Keratinocyte (primary cell): ENCODE measurements around the gene PHF3. TPM values are rescaled to one million over a fixed set of nuclear protein-coding genes. Genes with fewer than 3 reads are reported as not detected.

Experiments used
- DNase-seq: peaks from one replicate; pipeline ENCODE4 v3.0.0-alpha.2; 2011; ENCODE audit warnings: low read depth, missing footprints, low spot score
- FAIRE-seq: peaks from 2 replicates; lab custom pipeline; 2011; peaks lifted over from hg19 to GRCh38; lab: Jason Lieb, UNC
- H2AFZ ChIP-seq: 2 replicates; pipeline ENCODE4 v1.6.0; 2012; ENCODE audit warnings: low read length, control low read depth, inconsistent platforms; ENCODE audit not compliant: control insufficient read depth
- H3K27ac ChIP-seq: 2 replicates; pipeline ENCODE4 v1.5.1; 2011; ENCODE audit warnings: low read length; ENCODE audit not compliant: control insufficient read depth, insufficient read depth
- H3K27me3 ChIP-seq: 3 replicates; pipeline ENCODE4 v1.6.0; 2011; ENCODE audit warnings: low read length; ENCODE audit not compliant: control insufficient read depth, insufficient read depth; ENCODE audit errors: extremely low read depth
- H3K36me3 ChIP-seq, 2 experiments: 2 replicates in 1 of 2; 3 replicates in 1 of 2; pipeline ENCODE4 v1.5.1; 2011; ENCODE audit warnings: low read length in 2 of 2, mild to moderate bottlenecking in 1 of 2; ENCODE audit not compliant: control insufficient read depth in 2 of 2, insufficient read depth in 2 of 2; ENCODE audit errors: extremely low read depth in 1 of 2
- H3K4me1 ChIP-seq: 3 replicates; pipeline ENCODE4 v1.5.1; 2011; ENCODE audit warnings: low read length; ENCODE audit not compliant: control insufficient read depth, insufficient read depth; ENCODE audit errors: extremely low read depth
- H3K4me2 ChIP-seq: 3 replicates; pipeline ENCODE4 v1.6.0; 2011; ENCODE audit warnings: low read depth, low read length; ENCODE audit not compliant: control insufficient read depth, insufficient read depth; ENCODE audit errors: extremely low read depth
- H3K4me3 ChIP-seq, 3 experiments: fragments of 200-600 bp in 1 of 3; sonication (generic) in 1 of 3; 2 replicates in 2 of 3; 3 replicates in 1 of 3; pipeline ENCODE4 v1.5.1; 2011 to 2016; ENCODE audit warnings: low read length in 3 of 3, mild to moderate bottlenecking in 3 of 3, control low read depth in 2 of 3, inconsistent platforms in 1 of 3, low read depth in 1 of 3, mixed read lengths in 1 of 3, mixed run types in 1 of 3, moderate library complexity in 1 of 3; ENCODE audit not compliant: control insufficient read depth in 2 of 3, insufficient read depth in 2 of 3; ENCODE audit errors: extremely low read depth in 1 of 3
- H3K79me2 ChIP-seq: 2 replicates; pipeline ENCODE4 v1.6.0; 2012; ENCODE audit warnings: low read length; ENCODE audit not compliant: control insufficient read depth, insufficient read depth
- H3K9ac ChIP-seq: 3 replicates; pipeline ENCODE4 v1.6.0; 2011; ENCODE audit warnings: low read length; ENCODE audit not compliant: control insufficient read depth, insufficient read depth; ENCODE audit errors: extremely low read depth
- H3K9me1 ChIP-seq: 3 replicates; pipeline ENCODE4 v1.6.0; 2011; ENCODE audit warnings: low read length; ENCODE audit not compliant: control insufficient read depth, insufficient read depth; ENCODE audit errors: extremely low read depth
- H3K9me3 ChIP-seq: 2 replicates; pipeline ENCODE4 v1.5.1; 2012; ENCODE audit warnings: low read depth, low read length; ENCODE audit not compliant: control insufficient read depth
- H4K20me1 ChIP-seq: 3 replicates; pipeline ENCODE4 v1.6.0; 2011; ENCODE audit warnings: low read length; ENCODE audit not compliant: control insufficient read depth, insufficient read depth; ENCODE audit errors: extremely low read depth
- EZH2 ChIP-seq: IDR thresholded peaks from one replicate; pipeline ENCODE4 v1.6.1; 2012; ENCODE audit warnings: inconsistent platforms, mild to moderate bottlenecking, low read length, moderate library complexity
- dilution Hi-C: fragments of 300-500 bp; cut with MboI; formaldehyde crosslinking; loops from one replicate; pipeline ENCODE4 v1.7.0; 2020; ENCODE audit warnings: low sequenced_read_pairs; ENCODE audit not compliant: extremely low pct_ligation_motif_present
- polyA plus RNA-seq, 5 experiments: library from polyadenylated mRNA; depleted of rRNA in 3 of 5; stranded (reverse) in 3 of 5; stranded (forward) in 1 of 5; unstranded in 1 of 5; fragments of >200 nt; gene quantifications; 1 replicate in 1 of 5; 2 replicates in 3 of 5; 3 replicates in 1 of 5; pipeline versions ENCODE4 v1.2.1 to v1.2.3, GENCODE V29; 2011 to 2012; ENCODE audit warnings: missing spikeins in 2 of 5, low read depth in 1 of 5, low replicate concordance in 1 of 5
- TF ChIP-seq, protein P1 (sequence below), 3 experiments: IDR thresholded peaks in 1 of 3; conservative IDR thresholded peaks in 1 of 3; optimal IDR thresholded peaks in 1 of 3; 2 replicates in 2 of 3; 3 replicates in 1 of 3; pipeline versions ENCODE3 to v1.5.1; 2011; ENCODE audit warnings: low read length in 3 of 3, mild to moderate bottlenecking in 3 of 3, moderate library complexity in 2 of 3, control low read depth in 1 of 3, inconsistent platforms in 1 of 3; ENCODE audit not compliant: insufficient read depth in 2 of 3; ENCODE audit errors: extremely low read depth in 1 of 3

The PHF3 gene
- polyA plus RNA-seq, 1 donor (not counting 4 experiments of a cell fraction or from before 2014, with no cell fraction given), result 13.7 TPM

DNA sequence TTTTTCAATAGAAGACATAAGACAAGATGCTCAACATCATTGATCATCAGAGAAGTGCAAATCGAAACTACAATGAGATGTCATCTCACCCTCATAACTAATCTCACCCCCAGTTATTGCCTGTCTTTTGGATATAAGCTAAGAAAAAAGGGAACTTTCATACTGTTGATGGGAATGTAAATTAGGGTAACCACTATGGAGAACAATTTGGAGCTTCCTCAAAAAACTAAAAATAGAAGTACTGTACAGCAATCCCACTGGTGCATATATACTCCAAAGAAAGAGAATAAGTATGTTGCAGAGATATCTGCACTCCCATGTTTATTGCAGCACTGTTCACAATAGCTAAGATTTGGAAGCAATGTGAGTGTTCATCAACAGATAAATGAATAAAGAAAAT lies 26.4 kb upstream of the PHF3 start:
- Histone ChIP-seq H3K9ac (no peak overlapping the region), H3K4me2 (no peak overlapping the region), H3K27me3 (no peaks in the 10 kb centered on the region), H2AFZ (no peak overlapping the region), H3K27ac (no peak overlapping the region), H3K36me3 (no peaks in the 10 kb centered on the region), H3K79me2 (no peaks in the 10 kb centered on the region), H3K9me3 (no peaks in the 10 kb centered on the region), H3K4me1 (no peaks in the 10 kb centered on the region), H3K4me3 (no peak overlapping the region), H4K20me1 (no peaks in the 10 kb centered on the region), H3K9me1 (no peaks in the 10 kb centered on the region)
- TF ChIP-seq, protein P1, sequence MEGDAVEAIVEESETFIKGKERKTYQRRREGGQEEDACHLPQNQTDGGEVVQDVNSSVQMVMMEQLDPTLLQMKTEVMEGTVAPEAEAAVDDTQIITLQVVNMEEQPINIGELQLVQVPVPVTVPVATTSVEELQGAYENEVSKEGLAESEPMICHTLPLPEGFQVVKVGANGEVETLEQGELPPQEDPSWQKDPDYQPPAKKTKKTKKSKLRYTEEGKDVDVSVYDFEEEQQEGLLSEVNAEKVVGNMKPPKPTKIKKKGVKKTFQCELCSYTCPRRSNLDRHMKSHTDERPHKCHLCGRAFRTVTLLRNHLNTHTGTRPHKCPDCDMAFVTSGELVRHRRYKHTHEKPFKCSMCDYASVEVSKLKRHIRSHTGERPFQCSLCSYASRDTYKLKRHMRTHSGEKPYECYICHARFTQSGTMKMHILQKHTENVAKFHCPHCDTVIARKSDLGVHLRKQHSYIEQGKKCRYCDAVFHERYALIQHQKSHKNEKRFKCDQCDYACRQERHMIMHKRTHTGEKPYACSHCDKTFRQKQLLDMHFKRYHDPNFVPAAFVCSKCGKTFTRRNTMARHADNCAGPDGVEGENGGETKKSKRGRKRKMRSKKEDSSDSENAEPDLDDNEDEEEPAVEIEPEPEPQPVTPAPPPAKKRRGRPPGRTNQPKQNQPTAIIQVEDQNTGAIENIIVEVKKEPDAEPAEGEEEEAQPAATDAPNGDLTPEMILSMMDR (optimal IDR thresholded peaks at IDR 0.05 in 1 of 3, IDR thresholded peaks at IDR 0.05 in 1 of 3, conservative IDR thresholded peaks at IDR 0.05 in 1 of 3; ENCODE audit: extremely low read depth in 1 of 3, insufficient read depth in 2 of 3, low read length in 3 of 3), result no peak
- TF ChIP-seq EZH2, result no peak
- FAIRE-seq, result no peak
- DNase-seq, result no peak
- dilution Hi-C loops, result no loop called here

DNA sequence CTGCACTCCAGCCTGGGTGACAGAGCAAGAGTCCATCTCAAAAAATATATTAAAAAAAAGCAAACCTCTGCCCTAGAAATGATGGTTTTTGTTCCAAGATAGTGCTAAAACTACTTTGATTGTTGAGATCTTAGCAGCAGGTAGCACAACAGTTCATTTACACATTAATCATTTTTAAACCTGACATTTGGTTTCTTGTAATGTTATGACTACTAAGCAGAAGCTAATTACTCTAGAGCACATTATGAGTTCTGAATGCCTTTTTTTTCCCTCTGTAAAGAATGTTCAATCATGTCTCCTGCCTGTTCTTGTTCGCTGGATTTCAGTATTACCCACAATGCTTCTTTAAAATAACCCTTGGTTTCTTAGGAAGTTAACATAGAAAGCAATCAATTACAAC lies 24.7 kb upstream of the PHF3 start:
- no peak for FAIRE-seq
- Histone ChIP-seq H3K27ac (no peak overlapping the region), H4K20me1 (no peaks in the 10 kb centered on the region), H2AFZ (no peak overlapping the region), H3K9me3 (no peaks in the 10 kb centered on the region), H3K9ac (no peak overlapping the region), H3K4me3 (no peak overlapping the region), H3K36me3 (no peaks in the 10 kb centered on the region), H3K4me2 (no peak overlapping the region), H3K27me3 (no peaks in the 10 kb centered on the region), H3K9me1 (no peaks in the 10 kb centered on the region), H3K4me1 (no peaks in the 10 kb centered on the region), H3K79me2 (no peaks in the 10 kb centered on the region)
- dilution Hi-C loops, result no loop called here
- no peak for DNase-seq
- TF ChIP-seq, protein P1 (optimal IDR thresholded peaks at IDR 0.05 in 1 of 3, IDR thresholded peaks at IDR 0.05 in 1 of 3, conservative IDR thresholded peaks at IDR 0.05 in 1 of 3; ENCODE audit: extremely low read depth in 1 of 3, insufficient read depth in 2 of 3, low read length in 3 of 3), result no peak
- no peak for TF ChIP-seq EZH2
